ENCODE data around the gene ST6GALNAC1.

- TF ChIP-seq CTCF (IDR thresholded peaks at IDR 0.05), result no peak
- no peak for TF ChIP-seq ZFX (IDR thresholded peaks at IDR 0.05; ENCODE audit: borderline replicate concordance)
Observed at GRCh38 chr17:76593959-76594358, 49.6 kb downstream of the ST6GALNAC1 start.
